ENCODE data around the gene ZBTB32.
"Not testable (repeated sequence)": the region's sequence is repeated elsewhere in the genome, so short reads cannot be mapped to it uniquely, and the experiment has no call there.

The ZBTB32 gene

GRCh38 chr19:35704218-35704617 lies at the start of gene ZBTB32:
TSS of gene ZBTB32 (plus strand) at chr19:35704558. CDS start at chr19:35714627, 10,069 bp downstream.
- no peak for DNase-seq

- not testable (repeated sequence) for DNase-seq
Observed at GRCh38 chr19:35654828-35655227, 49.5 kb upstream of the ZBTB32 start.

GRCh38 chr19:35655600-35655999 lies 48.8 kb upstream of the ZBTB32 start:
- no peak for DNase-seq

GRCh38 chr19:35656700-35657099 lies 47.7 kb upstream of the ZBTB32 start:
- DNase-seq, result no peak

GRCh38 chr19:35657904-35658700 lies 46.3 kb upstream of the ZBTB32 start:
- DNase-seq, result no peak

GRCh38 chr19:35661995-35662340 lies 42.4 kb upstream of the ZBTB32 start:
- no peak for DNase-seq

GRCh38 chr19:35663981-35664380 lies 40.4 kb upstream of the ZBTB32 start:
- no peak for DNase-seq

- DNase-seq, result no peak
Observed at GRCh38 chr19:35665157-35665556, 39.2 kb upstream of the ZBTB32 start.

GRCh38 chr19:35665604-35666003 lies 38.8 kb upstream of the ZBTB32 start:
- DNase-seq, result no peak

GRCh38 chr19:35666251-35666913 lies 38.0 kb upstream of the ZBTB32 start, which contains the start of gene UPK1A:
TSS of gene UPK1A (plus strand) at chr19:35666517. CDS start at chr19:35666813, 296 bp downstream.
- DNase-seq, result no peak

GRCh38 chr19:35669566-35669965 lies 34.8 kb upstream of the ZBTB32 start:
- no peak for DNase-seq

GRCh38 chr19:35669974-35670373 lies 34.4 kb upstream of the ZBTB32 start:
- DNase-seq, result no peak

- DNase-seq, result no peak
Observed at GRCh38 chr19:35670686-35671085, 33.7 kb upstream of the ZBTB32 start.

GRCh38 chr19:35671818-35672217 lies 32.5 kb upstream of the ZBTB32 start:
- no peak for DNase-seq

GRCh38 chr19:35673121-35673804 lies 31.1 kb upstream of the ZBTB32 start:
- DNase-seq, result no peak

GRCh38 chr19:35675589-35676140 lies 28.7 kb upstream of the ZBTB32 start:
- no peak for DNase-seq

- no peak for DNase-seq
Observed at GRCh38 chr19:35689836-35690235, 14.5 kb upstream of the ZBTB32 start.

- not testable (repeated sequence) for DNase-seq
Observed at GRCh38 chr19:35691106-35691505, 13.3 kb upstream of the ZBTB32 start.

- no peak for DNase-seq
Observed at GRCh38 chr19:35692010-35692409, 12.3 kb upstream of the ZBTB32 start.

- no peak for DNase-seq
Observed at GRCh38 chr19:35693422-35693821, 10.9 kb upstream of the ZBTB32 start.

GRCh38 chr19:35693835-35694599 lies 10.3 kb upstream of the ZBTB32 start:
- DNase-seq, result peak; percentile 82

- DNase-seq, result no peak
Observed at GRCh38 chr19:35695895-35696422, 8.4 kb upstream of the ZBTB32 start.
